HCT116 (cell line): ENCODE results near the gene C11orf58. TPM values are rescaled to one million over a fixed set of nuclear protein-coding genes. Genes with fewer than 3 reads are reported as not detected.
A peak's percentile ranks its signal among the peaks of the same experiment; 100 is the strongest.

Experiments
- ATAC-seq: fragments of 200-7000 bp; cut with Tn5 transposase; 2 replicates; pipeline ENCODE4 v1.9.1; 2020; ENCODE audit warnings: mild to moderate bottlenecking, moderate library complexity
- BruUV-seq: library from RNA; stranded (reverse); fragments of 400-500 nt; replicated peaks from 2 replicates; lab custom pipeline; 2021; lab: Mats Ljungman, UMichigan
- CTCF ChIA-PET: fragments of 300-600 bp; sonication (Branson Sonifier 250); formaldehyde crosslinking; loops from one replicate; lab custom pipeline; 2021; ENCODE audit warnings: antibody characterized with exemption; lab: Charles Lee
- POLR2A ChIA-PET: fragments of 300-600, 350-600 bp; sonication (Branson Sonifier 250); formaldehyde crosslinking; loops from one replicate; lab custom pipeline; 2021; ENCODE audit warnings: antibody characterized with exemption; lab: Charles Lee
- RAD21 ChIA-PET, 2 experiments: fragments of 300-600 bp; sonication (Branson Sonifier 250); formaldehyde crosslinking; loops; one replicate each; lab custom pipeline; 2023; ENCODE audit warnings: low total read pairs in 2 of 2; ENCODE audit not compliant: uncharacterized antibody in 2 of 2, unreplicated experiment in 2 of 2, low non-redundant PET in 1 of 2; lab: Charles Lee
- DNase-seq: peaks from one replicate; pipeline ENCODE4 v3.0.0-alpha.2; 2010; ENCODE audit warnings: low read depth, low spot score
- H2AFZ ChIP-seq: fragments of 200-600 bp; shearing (Covaris generic), sonication (generic); 2 replicates; pipeline ENCODE4 v1.6.1; 2017; ENCODE audit warnings: low read depth, mixed run types, mixed read lengths, antibody characterized with exemption, low read length; ENCODE audit not compliant: poor library complexity, severe bottlenecking
- H3K27ac ChIP-seq: 2 replicates; pipeline ENCODE4 v1.5.1; 2012; ENCODE audit warnings: low read depth, low read length
- H3K27me3 ChIP-seq: fragments of 200-600 bp; sonication (generic); 2 replicates; pipeline ENCODE4 v1.6.1; 2016; ENCODE audit warnings: mixed run types, low read length, mixed read lengths; ENCODE audit not compliant: insufficient read depth
- H3K36me3 ChIP-seq, 2 experiments: fragments of 200-500 bp in 1 of 2; fragments of 200-600 bp in 1 of 2; sonication (Bioruptor generic) in 1 of 2; sonication (generic) in 1 of 2; 2 replicates each; pipeline versions ENCODE4 v1.5.1 to v1.6.1; 2014 to 2016; ENCODE audit warnings: low read length in 2 of 2, inconsistent platforms in 1 of 2, mixed read lengths in 1 of 2, mixed run types in 1 of 2; ENCODE audit not compliant: insufficient read depth in 2 of 2, control insufficient read depth in 1 of 2
- H3K4me1 ChIP-seq, 2 experiments: fragments of 200-600 bp in 1 of 2; sonication (generic) in 1 of 2; 2 replicates each; pipeline versions ENCODE4 v1.5.1 to v1.6.1; 2012 to 2017; ENCODE audit warnings: low read length in 2 of 2, inconsistent platforms in 1 of 2, mild to moderate bottlenecking in 1 of 2, mixed read lengths in 1 of 2, mixed run types in 1 of 2, moderate library complexity in 1 of 2; ENCODE audit not compliant: insufficient read depth in 2 of 2, control insufficient read depth in 1 of 2
- H3K4me2 ChIP-seq: fragments of 200-600 bp; sonication (generic); 2 replicates; pipeline ENCODE4 v1.6.1; 2017; ENCODE audit warnings: mixed run types, low read length, mixed read lengths
- H3K4me3 ChIP-seq, 2 experiments: fragments of 200-600 bp in 1 of 2; sonication (generic) in 1 of 2; replicated peaks in 1 of 2; 2 replicates each; pipeline ENCODE4 v1.5.1; 2011 to 2016; ENCODE audit warnings: low read length in 2 of 2, control low read depth in 1 of 2, low read depth in 1 of 2, mild to moderate bottlenecking in 1 of 2, mixed read lengths in 1 of 2, mixed run types in 1 of 2
- H3K79me2 ChIP-seq: fragments of 200-600 bp; sonication (generic); 2 replicates; pipeline ENCODE4 v1.6.1; 2017; ENCODE audit warnings: mild to moderate bottlenecking, mixed run types, low read length, moderate library complexity, mixed read lengths; ENCODE audit not compliant: insufficient read depth
- H3K9ac ChIP-seq: fragments of 200-600 bp; sonication (generic); 2 replicates; pipeline ENCODE4 v1.6.1; 2016; ENCODE audit warnings: low read length, mixed read lengths
- H3K9me2 ChIP-seq: fragments of 200-600 bp; sonication (generic), shearing (Covaris generic); 2 replicates; pipeline ENCODE4 v1.6.1; 2017; ENCODE audit warnings: mixed run types, mild to moderate bottlenecking, moderate library complexity; ENCODE audit not compliant: insufficient read depth
- H3K9me3 ChIP-seq, 2 experiments: fragments of 200-500 bp in 1 of 2; fragments of 200-600 bp in 1 of 2; sonication (Bioruptor generic) in 1 of 2; sonication (generic) in 1 of 2; 2 replicates each; pipeline ENCODE4 v1.6.1; 2014 to 2017; ENCODE audit warnings: low read length in 2 of 2, mixed read lengths in 2 of 2, inconsistent platforms in 1 of 2, low read depth in 1 of 2, mild to moderate bottlenecking in 1 of 2, mixed run types in 1 of 2, moderate library complexity in 1 of 2; ENCODE audit not compliant: control insufficient read depth in 1 of 2, insufficient read depth in 1 of 2
- H4K20me1 ChIP-seq: fragments of 200-600 bp; sonication (generic), shearing (Covaris generic); 2 replicates; pipeline ENCODE4 v1.6.1; 2017; ENCODE audit warnings: mixed run types, mild to moderate bottlenecking, moderate library complexity; ENCODE audit not compliant: insufficient read depth
- CTCF ChIP-seq, 3 experiments: fragments of 200-600 bp in 1 of 3; sonication (generic) in 1 of 3; IDR thresholded peaks in 2 of 3; conservative IDR thresholded peaks in 1 of 3; 2 replicates each; pipeline ENCODE4 v1.5.1; 2012 to 2017; ENCODE audit warnings: low read depth in 2 of 3, low read length in 2 of 3, antibody characterized with exemption in 1 of 3, borderline replicate concordance in 1 of 3, control low read depth in 1 of 3, mild to moderate bottlenecking in 1 of 3, mixed read lengths in 1 of 3, mixed run types in 1 of 3, moderate library complexity in 1 of 3; ENCODE audit not compliant: insufficient read depth in 1 of 3
- EZH2phosphoT487 ChIP-seq: fragments of 200-600 bp; IDR thresholded peaks from 2 replicates; pipeline ENCODE4 v1.6.1; 2018; ENCODE audit warnings: antibody characterized with exemption, borderline replicate concordance
- JUND ChIP-seq: IDR thresholded peaks from 2 replicates; pipeline ENCODE4 v1.6.1; 2012
- POLR2A ChIP-seq: IDR thresholded peaks from 2 replicates; pipeline ENCODE4 v1.7.0; 2011; ENCODE audit warnings: borderline replicate concordance; ENCODE audit not compliant: insufficient read depth, insufficient read length; ENCODE audit errors: extremely low read depth
- YY1 ChIP-seq: IDR thresholded peaks from 2 replicates; pipeline ENCODE4 v1.6.1; 2011; ENCODE audit warnings: low read length, low read depth, moderate library complexity, mild to moderate bottlenecking; ENCODE audit not compliant: insufficient replicate concordance; ENCODE audit errors: extremely low read depth
- ZFX ChIP-seq: fragments of 450-650 bp; IDR thresholded peaks from 2 replicates; pipeline ENCODE4 v1.6.1; 2017
- intact Hi-C: fragments of 100-400 bp; cut with micrococcal nuclease; formaldehyde crosslinking; loops from 2 replicates; pipeline ENCODE4 v1.10.0; 2022
- total RNA-seq: library from RNA; stranded (reverse); gene quantifications from one replicate; pipeline ENCODE4 v1.2.1, GENCODE V29; 2021; ENCODE audit not compliant: unreplicated experiment

C11orf58 gene
- total RNA-seq, 1 experiment from 2014 or later = 108 TPM

- Histone ChIP-seq H3K4me1 (peaks cover 5 to 14% of the 10 kb centered on the region in 2 experiments; a peak in 2 of 4 replicates), H3K4me2 (peak overlapping the region; percentile 89), H3K9ac (peak overlapping the region; percentile 90), H3K36me3 (0 out of 4 replicates have a peak, but pooled peaks cover 0 to 6% of the 10 kb centered on the region in 2 experiments), H3K9me3 (no peaks in the 10 kb centered on the region), H3K27ac (peak overlapping the region; percentile 50)
- CTCF ChIA-PET = interaction anchor here (1.1 kb wide), 1 partner anchor 125 kb away, joined by 4 read pairs; no protein-coding TSS in a partner anchor
- intact Hi-C loops = no loop called here
- TF ChIP-seq ZFX (peak; percentile 63; the same call in 1 of the 2 replicates), YY1 (no peak), POLR2A (peak; percentile 16)
- TF ChIP-seq, all 23 proteins: peak for 2
- Histone ChIP-seq H3K9me2 (no peaks in the 10 kb centered on the region), H3K27me3 (no peaks in the 10 kb centered on the region), H3K79me2 (peaks cover 57% of the 10 kb centered on the region), H2AFZ (no peak overlapping the region), H4K20me1 (peaks cover 4% of the 10 kb centered on the region; the same call in 1 of the 2 replicates), H3K4me3 (peak overlapping the region; percentile 86 to 92)
- ChIA-PET RAD21 (no interaction called here), POLR2A (interaction anchor here (0.5 kb wide), 1 partner anchor 25 kb away, joined by 8 read pairs; no protein-coding TSS in a partner anchor)
- TSS peak; percentile 82 for BruUV-seq
- ATAC-seq (no peak), DNase-seq (no peak)
Measured at GRCh38 chr11:16738947-16739815, 734 bp downstream of the C11orf58 start.

GRCh38 chr11:16741473-16741872 is 3.0 kb downstream of the C11orf58 start:
- TF ChIP-seq CTCF (IDR thresholded peaks at IDR 0.05 in 2 of 3, conservative IDR thresholded peaks at IDR 0.05 in 1 of 3; ENCODE audit: borderline replicate concordance in 1 of 3, insufficient read depth in 1 of 3, low read depth in 2 of 3, low read length in 2 of 3) (no peak), YY1 (no peak), JUND (no peak), EZH2phosphoT487 (no peak)
- DNase-seq = no peak
- BruUV-seq = no TSS peak
- Histone ChIP-seq H3K27ac (no peak overlapping the region), H4K20me1 (peaks cover 7% of the 10 kb centered on the region; the same call in 1 of the 2 replicates), H2AFZ (no peak overlapping the region), H3K4me2 (no peak overlapping the region), H3K27me3 (no peaks in the 10 kb centered on the region), H3K4me3 (no peak overlapping the region), H3K9me3 (no peaks in the 10 kb centered on the region), H3K4me1 (peaks cover 5 to 14% of the 10 kb centered on the region in 2 experiments; a peak in 2 of 4 replicates), H3K79me2 (peaks cover 80% of the 10 kb centered on the region), H3K36me3 (peaks cover 11 to 15% of the 10 kb centered on the region in 2 experiments; a peak in 2 of 4 replicates), H3K9ac (no peak overlapping the region), H3K9me2 (no peaks in the 10 kb centered on the region)
- RAD21 ChIA-PET = no interaction called here
- intact Hi-C loops = no loop called here
- CTCF ChIA-PET = no interaction called here
- no peak for ATAC-seq
- POLR2A ChIA-PET = no interaction called here
